Stimulated activated CD4-positive, alpha-beta T cell treated with anti-CD3 and anti-CD28 coated beads, Interleukin-15, amount 100 ng/mL, for 48 hours (primary cell): Measurements from ENCODE around the gene HIRIP3.
"Not testable (repeated sequence)": the region's sequence is repeated elsewhere in the genome, so short reads cannot be mapped to it uniquely, and the experiment has no call there.

Source experiments
- DNase-seq, 2 donors: peaks; one replicate each; pipeline ENCODE4 v3.0.0-alpha.2; 2020; ENCODE audit warnings: low read depth in 2 of 2

HIRIP3 gene

DNA sequence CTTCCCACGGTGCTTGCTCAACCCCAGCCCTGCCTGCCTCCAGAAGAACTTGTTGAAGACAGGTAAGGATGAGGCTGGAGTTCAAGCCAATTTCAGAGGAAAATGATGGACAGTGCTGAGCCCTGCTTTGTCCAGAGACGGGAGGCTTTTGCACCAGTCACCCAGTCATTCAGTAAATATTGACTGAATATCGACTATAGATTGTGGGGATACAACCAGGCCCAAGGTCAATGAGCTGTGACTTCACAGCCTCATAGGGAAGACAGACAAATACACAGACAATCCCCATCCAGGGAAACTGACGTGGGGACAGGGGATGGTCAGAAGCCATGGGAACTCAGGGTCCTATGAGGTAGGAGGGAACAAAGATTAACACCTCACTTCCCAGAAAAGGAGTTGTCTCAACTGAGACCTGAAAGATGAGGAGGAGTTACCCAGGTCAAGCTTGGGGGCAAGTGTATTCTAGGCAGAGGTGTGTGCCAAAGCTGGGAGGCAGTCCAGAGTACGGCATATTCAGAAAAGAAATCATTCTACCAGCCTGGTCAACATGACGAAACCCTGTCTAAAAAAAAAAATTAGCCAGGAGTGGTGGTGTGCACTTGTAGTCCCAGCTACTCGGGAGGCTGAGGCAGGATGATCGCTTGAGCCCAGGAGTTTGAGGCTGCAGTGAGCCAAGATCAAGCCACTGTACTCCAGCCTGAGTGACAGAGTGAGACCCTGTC lies 21.3 kb upstream of the HIRIP3 start:
- DNase-seq: no peak

DNA sequence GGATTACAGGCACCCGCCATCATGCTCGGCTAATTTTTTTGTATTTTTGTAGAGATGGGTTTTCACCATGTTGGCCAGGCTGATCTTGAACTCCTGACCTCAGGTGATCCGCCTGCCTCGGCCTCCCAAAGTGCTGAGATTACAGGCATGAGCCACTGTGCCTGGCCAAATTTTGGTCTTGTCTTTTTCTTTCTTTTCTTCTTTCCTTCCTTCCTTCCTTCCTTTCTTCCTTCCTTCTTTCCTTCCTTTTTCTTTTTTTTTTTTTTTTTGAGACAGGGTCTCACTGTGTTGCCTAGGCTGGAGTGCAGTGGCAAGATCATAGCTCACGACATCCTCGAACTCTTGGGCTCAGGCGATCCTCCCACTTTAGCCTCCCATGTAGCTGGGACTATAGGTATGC lies 20.0 kb upstream of the HIRIP3 start:
- not testable (repeated sequence) for DNase-seq

DNA sequence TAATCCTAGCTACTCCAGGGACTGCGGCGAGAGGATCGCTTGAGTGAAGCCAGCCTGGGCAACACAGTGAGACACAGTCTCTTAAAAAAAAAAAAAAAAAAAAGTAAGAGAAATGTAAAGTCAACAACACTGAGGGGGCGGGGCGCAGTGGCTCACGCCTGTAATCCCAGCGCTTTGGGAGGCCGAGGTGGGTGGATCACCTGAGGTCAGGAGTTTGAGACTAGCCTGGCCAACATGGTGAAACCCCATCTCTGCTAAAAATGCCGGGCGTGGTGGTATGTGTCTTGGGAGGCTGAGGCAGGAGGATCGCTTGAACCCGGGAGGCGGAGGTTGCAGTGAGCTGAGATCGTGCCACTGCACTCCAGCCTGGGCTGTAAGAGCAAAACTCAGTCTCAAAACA lies 17.2 kb upstream of the HIRIP3 start:
- not testable (repeated sequence) for DNase-seq

- no peak for DNase-seq
These were observed 16.5 kb upstream of the HIRIP3 start for GRCh38 chr16:30011714-30012504.

- no peak for DNase-seq
These were observed 15.7 kb upstream of the HIRIP3 start, which contains the start of gene DOC2A for GRCh38 chr16:30010844-30011713. DOC2A (minus strand) TSS chr16:30011027; CDS start chr16:30010222, 805 bp downstream.

DNA sequence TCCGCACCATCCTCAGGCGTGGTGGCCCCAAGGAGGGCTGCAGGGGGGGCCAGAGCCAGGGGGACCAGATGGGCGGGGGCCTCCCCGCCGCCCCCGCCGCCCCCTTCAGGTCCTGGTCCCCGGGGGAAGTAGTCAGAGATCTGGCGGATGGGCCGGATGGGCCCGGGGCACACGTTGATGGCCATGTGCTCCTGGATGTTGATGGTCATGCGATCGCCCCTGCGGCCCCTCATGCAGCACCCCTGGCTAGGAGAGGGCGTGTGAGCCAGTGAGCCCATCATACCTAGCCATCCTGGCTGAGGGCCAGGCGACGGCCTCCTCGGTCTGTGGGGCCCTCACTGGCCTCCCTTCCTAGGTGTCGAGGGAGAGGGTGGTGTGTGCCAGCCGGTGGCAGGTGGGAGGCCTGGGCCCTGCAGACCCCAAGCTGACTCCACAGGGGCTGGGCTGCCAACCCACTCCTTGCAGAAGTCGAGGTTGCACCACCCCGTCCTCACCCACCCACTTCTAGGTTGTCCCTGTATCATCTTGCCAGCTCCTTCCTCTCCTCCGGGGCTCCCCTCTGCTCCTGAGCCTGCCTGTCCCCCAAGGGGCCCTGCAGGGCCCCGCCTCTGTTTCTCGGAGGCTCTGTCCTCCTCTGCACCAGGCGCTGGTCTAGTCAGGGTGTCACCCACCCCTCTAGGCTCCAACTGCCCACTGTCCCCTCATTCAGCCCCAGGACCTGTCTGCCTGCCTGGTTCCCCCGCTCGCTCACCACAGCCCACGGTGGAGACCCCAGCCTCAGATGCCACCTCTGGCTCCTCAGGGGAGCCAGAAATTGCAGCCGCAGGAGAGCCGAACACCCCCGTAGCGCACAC lies 14.8 kb upstream of the HIRIP3 start:
- DNase-seq: no peak

- DNase-seq: no peak
These were observed 13.9 kb upstream of the HIRIP3 start for GRCh38 chr16:30009085-30009862.

DNA sequence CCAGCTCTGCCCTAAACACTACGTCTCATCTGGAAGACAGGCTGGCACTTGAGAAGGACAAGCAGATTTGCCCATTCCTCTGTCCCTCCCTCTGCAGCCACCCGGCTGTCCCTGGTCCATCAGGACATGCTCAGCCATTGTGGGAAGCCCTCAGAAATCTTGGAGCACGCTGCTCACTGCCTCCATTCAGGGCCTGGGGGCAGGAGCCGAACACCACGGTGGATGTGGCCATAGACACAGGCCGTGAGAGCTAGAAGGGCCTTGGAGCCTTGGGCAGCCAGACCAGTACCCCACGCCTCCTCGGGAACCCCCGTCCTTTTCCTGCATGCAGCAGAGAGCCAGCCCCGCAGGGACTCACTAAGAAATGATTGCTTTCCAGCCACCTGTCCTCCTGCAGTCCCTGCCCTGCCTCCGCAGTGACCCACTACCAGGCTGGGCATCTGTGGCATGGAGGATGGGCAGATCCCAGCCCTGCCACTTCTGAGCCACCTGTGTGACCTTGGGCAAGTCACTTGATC lies 12.0 kb upstream of the HIRIP3 start:
- no peak for DNase-seq

DNA sequence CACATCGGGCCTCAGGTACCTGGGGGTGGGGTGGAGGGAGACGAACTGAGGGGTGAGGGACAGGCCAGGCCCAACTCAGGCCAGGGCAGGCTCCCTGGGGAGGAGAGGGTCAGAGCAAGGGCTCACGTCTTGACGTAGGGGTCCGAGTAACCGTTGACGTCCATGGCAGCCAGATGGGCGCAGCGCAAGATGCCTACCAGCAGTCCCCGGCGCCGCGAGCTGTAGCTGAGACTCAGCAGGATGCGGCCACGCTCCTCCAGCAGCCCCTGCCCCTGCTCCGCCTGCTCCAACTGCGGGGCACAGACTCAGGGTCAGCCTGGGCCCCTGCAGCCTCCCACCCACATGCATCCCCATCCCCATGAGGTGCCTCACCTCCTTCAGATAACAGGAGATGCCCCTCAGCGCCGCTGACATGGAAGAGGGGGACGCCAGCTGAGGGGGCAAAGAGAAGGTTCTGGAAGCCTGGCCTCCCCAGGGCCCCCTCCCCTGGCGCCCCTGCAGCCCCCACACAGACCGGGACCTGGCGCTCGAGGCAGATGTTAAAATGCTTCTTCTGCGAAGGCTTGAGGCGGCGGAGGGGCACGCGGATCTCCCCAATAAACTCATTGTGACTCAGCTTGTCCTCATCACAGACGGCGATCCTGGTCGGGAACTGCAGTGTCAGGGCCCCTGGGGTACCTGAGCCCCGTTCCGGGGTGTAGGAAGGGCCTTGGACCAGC lies 11.4 kb upstream of the HIRIP3 start:
- no peak for DNase-seq

- no peak for DNase-seq
These were observed 10.7 kb upstream of the HIRIP3 start for GRCh38 chr16:30006095-30006473.

- no peak for DNase-seq
These were observed 10.1 kb upstream of the HIRIP3 start for GRCh38 chr16:30005341-30006094.

- DNase-seq: no peak
These were observed 9.4 kb upstream of the HIRIP3 start for GRCh38 chr16:30004811-30005242.

GRCh38 chr16:30004424-30004776 lies 9.0 kb upstream of the HIRIP3 start:
- no peak for DNase-seq

- DNase-seq: no peak
These were observed 8.4 kb upstream of the HIRIP3 start for GRCh38 chr16:30003670-30004423.

DNA sequence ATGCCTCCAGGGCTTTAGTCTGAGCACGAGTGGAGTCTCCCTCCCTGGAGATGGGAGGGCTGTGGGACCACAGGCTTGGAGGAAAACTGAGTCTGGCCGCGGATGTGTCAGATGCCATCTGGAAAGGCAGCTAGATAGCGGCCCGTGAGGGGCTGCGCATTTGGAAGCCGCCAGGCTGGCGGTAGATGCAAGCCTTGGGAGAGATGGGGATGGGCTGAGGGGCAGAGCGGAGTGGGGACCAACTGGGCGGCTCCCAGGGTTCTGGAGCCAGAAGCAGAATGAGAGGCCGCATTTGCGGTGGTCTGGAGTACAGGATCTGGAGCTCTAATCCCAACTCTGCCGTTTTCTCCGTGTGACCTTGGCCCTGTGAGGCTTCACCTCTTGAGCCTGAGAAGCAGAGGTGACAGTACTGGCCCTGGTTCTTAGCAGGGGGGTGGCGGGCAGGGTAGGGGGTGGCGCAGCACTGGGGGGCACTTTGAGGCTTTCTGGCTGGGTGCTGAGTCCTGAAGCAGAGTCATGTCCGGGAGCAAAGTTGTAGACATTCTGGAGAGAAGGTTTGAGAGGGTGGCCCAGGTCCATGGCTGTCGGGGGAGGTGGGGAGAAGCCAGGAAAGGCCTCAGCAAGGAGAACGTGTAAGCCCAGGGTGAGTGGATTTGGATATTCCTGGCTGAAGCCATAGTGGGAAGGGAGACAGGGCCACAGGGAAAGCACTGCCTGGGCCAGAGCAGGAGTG lies 7.4 kb upstream of the HIRIP3 start:
- no peak for DNase-seq

DNA sequence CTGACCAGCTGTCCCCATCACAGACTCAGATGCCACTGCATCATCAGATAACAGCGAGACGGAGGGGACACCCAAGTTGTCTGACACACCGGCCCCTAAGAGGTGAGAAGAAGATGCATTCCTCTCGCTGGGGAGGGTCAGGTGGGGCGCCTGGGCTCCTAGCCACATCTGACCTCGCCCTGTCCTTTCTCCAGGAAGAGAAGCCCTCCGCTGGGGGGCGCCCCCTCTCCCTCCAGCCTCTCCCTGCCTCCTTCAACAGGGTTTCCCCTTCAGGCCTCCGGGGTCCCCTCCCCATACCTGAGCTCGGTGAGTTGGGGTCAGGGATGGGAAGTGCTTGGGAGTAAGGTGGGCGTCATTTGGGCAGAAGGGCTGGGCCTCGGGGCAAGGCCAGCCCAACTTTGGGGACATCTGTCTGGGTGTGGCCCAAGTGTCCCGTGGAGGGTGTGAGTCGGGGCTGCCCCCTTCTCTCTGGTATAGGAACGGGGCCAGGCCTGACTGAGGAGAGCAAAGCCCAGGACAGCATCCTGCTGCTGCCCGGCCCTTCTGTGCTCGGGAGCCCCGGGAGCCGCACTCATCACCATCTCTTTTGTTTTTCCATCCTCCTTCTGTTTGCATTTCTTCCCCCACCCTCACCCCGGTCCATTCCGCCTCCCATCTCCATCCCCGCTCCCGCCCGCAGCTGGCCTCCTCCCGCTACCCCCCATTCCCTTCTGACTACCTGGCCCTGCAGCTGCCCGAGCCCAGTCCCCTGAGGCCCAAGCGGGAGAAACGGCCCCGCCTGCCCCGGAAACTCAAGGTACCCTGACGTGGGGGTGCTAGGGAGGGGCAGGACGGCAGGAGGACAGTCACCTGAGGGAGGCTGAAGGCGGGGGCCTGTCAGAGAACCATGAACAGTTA lies 5.6 kb upstream of the HIRIP3 start:
- DNase-seq: no peak
